ENCODE data around the gene SHISA9.

GRCh38 chr16:12876778-12877177 is 24.6 kb upstream of the SHISA9 start:
- TF ChIP-seq, protein P1, sequence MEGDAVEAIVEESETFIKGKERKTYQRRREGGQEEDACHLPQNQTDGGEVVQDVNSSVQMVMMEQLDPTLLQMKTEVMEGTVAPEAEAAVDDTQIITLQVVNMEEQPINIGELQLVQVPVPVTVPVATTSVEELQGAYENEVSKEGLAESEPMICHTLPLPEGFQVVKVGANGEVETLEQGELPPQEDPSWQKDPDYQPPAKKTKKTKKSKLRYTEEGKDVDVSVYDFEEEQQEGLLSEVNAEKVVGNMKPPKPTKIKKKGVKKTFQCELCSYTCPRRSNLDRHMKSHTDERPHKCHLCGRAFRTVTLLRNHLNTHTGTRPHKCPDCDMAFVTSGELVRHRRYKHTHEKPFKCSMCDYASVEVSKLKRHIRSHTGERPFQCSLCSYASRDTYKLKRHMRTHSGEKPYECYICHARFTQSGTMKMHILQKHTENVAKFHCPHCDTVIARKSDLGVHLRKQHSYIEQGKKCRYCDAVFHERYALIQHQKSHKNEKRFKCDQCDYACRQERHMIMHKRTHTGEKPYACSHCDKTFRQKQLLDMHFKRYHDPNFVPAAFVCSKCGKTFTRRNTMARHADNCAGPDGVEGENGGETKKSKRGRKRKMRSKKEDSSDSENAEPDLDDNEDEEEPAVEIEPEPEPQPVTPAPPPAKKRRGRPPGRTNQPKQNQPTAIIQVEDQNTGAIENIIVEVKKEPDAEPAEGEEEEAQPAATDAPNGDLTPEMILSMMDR (IDR thresholded peaks at IDR 0.05) = no peak
- no peak for TF ChIP-seq ZFX (IDR thresholded peaks at IDR 0.05; ENCODE audit: borderline replicate concordance)

All from 22Rv1 (cell line).